GM20431 (cell line): ENCODE results near the gene PRRT1B.

Experiments used
- in situ Hi-C: fragments of 300-500 bp; cut with MseI, MboI; formaldehyde crosslinking; loops from one replicate; pipeline ENCODE4 v1.15.0; 2020; ENCODE audit warnings: low sequenced_read_pairs; ENCODE audit not compliant: unreplicated experiment

PRRT1B gene

GRCh38 chr9:131577005-131578000 is 32.0 kb downstream of the PRRT1B start:
- in situ Hi-C loops, result no loop called here

DNA sequence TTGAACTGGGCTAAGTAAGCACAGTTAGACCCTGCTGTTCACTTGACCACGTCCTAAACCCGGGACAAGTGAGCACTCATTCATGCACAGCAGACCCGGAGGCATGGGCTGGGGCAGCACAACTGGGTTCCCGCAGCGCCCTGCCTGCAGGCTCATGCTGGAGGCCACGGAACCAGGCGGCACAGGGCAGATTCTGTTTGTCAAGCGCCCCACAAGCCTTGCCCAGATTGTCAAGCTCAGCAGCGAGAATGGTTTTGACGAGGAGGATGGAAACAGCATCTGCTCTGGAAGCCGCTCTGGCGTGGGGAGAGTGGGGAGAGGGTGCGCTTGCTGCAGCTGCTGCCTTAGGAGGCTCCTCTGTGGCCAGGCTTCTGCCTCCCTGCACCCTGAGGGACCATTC is 32.7 kb downstream of the PRRT1B start:
- in situ Hi-C loops, result no loop called here

- in situ Hi-C loops, result no loop called here
Observed at GRCh38 chr9:131578731-131579504, 33.6 kb downstream of the PRRT1B start.

DNA sequence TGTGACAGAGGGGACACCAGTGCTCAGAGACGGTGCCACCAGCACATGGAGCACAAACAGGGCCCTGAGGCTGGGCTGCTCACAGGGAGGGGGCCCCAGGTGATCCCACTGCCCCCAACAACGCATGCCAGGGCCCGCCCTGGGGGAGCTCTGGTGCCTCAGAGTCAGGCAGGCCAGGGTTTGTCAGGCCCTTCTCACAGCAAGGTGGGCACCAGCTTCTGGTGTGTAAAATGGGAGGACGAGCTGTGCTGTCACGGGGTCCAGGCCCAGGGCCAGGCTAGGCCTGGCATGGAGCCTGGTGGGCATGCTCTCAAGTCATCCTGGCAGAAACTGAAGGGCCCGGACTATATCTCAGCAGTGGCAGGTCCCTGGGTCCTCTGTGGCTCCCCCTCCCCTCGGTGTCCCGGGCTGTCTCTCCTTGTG is 34.5 kb downstream of the PRRT1B start:
- in situ Hi-C loops, result no loop called here

- in situ Hi-C loops, result no loop called here
Observed at GRCh38 chr9:131580358-131580757, 35.0 kb downstream of the PRRT1B start.

DNA sequence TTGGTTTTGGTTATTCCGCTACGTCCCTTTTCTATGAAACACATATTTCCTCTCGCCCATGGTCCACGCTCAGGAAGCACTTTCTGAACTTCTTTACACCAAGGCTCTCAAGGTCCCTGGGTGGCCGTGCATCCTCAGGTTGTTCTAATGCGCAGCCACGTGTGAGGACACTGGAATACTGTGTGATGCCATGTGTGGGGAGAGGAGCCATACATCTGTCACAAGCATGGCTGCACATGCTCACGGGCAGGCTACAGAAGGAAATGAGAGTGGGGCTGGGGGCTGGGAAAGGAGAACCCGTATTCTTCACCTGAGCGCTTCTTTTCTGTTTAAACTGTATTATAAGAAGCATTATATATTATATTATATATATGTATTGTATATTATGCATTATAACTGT is 36.7 kb downstream of the PRRT1B start:
- in situ Hi-C loops, result no loop called here

GRCh38 chr9:131582466-131583336 is 37.4 kb downstream of the PRRT1B start:
- in situ Hi-C loops, result no loop called here

DNA sequence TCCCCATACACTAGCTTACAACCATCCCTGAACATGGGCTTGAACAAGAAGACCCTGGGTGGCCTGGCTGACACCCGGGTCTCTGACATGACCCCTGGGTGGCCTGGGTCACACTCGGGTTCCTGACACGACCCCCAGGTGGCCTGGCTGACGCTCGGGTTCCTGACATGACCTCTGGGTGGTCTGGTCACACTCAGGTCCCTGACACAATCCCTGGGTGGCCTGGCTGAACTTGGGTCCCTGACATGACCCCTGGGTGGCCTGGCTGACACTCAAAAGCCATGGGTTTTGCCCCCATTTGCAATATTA is 38.0 kb downstream of the PRRT1B start:
- in situ Hi-C loops, result no loop called here

GRCh38 chr9:131583836-131584555 is 38.7 kb downstream of the PRRT1B start:
- in situ Hi-C loops, result no loop called here

GRCh38 chr9:131584858-131585257 is 39.5 kb downstream of the PRRT1B start:
- in situ Hi-C loops, result no loop called here

DNA sequence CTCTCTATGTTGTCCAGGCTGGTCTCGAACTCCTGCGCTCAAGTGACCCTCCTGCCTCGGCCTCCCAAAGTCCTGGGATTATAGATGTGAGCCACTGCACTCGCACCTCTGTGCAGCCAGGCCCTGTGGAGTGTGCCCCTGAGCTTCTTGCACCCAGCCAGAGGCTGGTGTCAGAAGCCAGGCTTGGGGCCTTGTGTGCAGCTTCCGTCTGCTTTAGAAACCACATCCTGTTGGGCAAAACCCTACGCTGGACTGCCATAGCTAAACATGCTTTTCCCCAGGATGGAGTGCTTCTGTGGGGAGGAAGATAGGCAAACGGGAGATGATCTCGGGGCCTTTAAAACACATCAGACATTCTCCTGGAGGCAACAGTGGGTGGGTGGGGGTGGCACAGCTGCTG is 40.1 kb downstream of the PRRT1B start:
- in situ Hi-C loops, result no loop called here

DNA sequence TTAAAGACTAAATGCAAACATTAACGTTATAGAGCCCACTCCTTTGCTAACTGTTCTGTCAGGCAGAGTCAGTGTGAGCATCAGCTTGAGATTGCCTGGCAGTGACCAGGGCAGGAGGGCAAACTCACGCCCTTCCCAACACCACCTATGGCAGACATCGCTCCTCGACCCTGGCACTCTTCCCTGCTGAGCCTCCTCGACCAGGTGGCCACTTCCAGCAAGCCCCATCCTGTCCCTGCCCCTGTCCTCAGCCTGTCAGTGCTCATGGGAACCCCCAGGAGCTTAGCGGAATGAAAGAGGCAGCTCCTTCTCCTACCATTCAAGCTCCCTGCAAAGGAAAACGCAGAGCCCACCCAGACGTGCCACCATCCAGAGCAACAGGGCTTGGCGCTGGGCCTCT is 42.0 kb downstream of the PRRT1B start:
- in situ Hi-C loops, result no loop called here

DNA sequence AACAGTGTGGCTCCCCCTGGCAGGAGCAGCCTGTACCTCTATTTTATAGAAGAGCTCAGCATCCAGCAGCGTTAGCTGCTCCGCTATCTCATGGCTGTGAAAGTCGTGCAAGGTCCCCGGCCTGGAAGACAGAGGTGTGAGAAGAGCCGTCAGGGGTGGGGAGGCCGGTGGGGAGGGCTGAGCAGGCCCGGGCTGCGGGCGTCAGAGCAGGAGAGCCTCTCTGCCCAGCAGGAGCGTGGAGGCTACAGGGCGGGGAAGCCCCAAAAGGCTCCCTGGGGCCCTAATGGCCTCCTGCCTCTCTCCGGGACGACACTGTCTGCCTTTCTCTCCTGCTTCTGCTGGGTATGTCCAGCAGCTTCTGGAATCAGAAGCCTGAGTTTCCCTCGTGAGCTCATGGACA is 42.6 kb downstream of the PRRT1B start:
- in situ Hi-C loops, result no loop called here

DNA sequence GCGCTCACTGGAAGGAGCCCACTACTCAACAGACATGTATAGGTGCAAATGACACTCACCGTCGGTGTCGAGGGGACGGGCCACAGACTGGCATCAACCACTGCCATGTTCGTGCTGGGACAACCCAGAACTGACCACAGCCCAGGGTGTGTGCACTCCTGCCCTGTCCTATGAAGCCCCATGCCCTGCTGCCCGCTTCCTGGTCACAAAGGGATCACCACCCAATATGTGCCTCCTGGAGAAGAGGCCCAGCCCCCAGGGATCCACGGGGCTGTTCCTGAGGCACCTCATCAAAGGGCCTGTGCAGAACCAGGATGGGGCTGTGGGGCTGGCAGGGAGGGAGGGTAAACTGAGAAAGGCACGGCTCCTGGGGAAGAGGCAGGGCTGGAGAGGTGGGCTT is 43.1 kb downstream of the PRRT1B start:
- in situ Hi-C loops, result no loop called here

GRCh38 chr9:131589124-131589711 is 43.9 kb downstream of the PRRT1B start:
- in situ Hi-C loops, result no loop called here

DNA sequence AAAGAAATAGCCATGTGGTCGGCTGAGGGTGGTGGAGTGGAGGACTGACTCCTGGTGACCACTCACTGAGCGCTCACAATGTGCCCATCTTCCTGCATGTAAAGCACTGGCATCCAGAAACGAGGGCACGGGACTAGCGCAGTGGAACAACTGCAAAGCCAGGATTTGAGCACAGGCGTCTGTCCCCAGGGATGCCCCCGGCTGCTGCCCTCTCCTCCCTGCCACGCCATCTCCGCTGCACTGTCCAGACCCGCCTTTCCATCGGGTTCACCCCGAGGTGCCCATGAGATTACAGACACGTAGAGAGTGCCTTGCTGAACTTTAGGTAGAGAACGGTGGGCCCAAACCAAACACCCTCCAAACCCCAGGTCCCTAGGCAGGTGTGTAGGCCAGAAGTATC is 44.7 kb downstream of the PRRT1B start:
- in situ Hi-C loops, result loop anchor here (10.0 kb wide), 1 partner anchor 155 kb away; the partner anchor contains the start of gene RAPGEF1

DNA sequence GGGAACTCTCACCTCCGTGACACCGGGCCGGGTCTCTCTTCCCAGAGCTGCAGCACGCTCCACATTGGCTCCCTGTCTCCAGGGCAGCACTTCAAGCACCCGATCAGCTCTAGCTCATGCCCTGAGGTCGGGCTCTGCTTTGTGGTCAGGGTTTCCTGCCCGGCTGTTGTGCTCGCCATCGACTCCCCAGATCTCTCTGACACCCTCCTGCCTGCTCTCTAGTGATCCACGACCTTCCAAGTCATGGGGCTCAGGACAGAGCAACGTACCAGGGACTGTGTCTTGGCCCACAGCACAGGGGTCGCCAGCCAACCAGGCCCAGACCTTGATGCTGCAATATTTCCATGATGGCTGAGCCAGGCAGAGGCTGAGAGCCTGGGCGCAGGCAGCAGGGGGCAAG is 45.1 kb downstream of the PRRT1B start:
- in situ Hi-C loops, result loop anchor here (10.0 kb wide), 1 partner anchor 154 kb away; the partner anchor contains the start of gene RAPGEF1

GRCh38 chr9:131590907-131591844 is 45.9 kb downstream of the PRRT1B start:
- in situ Hi-C loops, result loop anchor here (10.0 kb wide), 1 partner anchor 154 kb away; the partner anchor contains the start of gene RAPGEF1
